A673 (cell line): ENCODE results near the gene PIM3.

Experiments used
- EZH2 ChIP-seq: fragments of 200-600 bp; sonication (generic); IDR thresholded peaks from 2 replicates; pipeline ENCODE4 v1.6.1; 2017; ENCODE audit warnings: borderline replicate concordance, low read depth, mild to moderate bottlenecking, mixed read lengths, antibody characterized with exemption, low read length; ENCODE audit not compliant: poor library complexity, severe bottlenecking
- TF ChIP-seq, protein P1 (sequence below): fragments of 300-800, 200-600 bp; sonication (generic); conservative IDR thresholded peaks from 2 replicates; pipeline ENCODE4 v1.5.1; 2017; ENCODE audit warnings: low read depth, mild to moderate bottlenecking, antibody characterized with exemption, low read length, moderate library complexity, mixed read lengths

DNA sequence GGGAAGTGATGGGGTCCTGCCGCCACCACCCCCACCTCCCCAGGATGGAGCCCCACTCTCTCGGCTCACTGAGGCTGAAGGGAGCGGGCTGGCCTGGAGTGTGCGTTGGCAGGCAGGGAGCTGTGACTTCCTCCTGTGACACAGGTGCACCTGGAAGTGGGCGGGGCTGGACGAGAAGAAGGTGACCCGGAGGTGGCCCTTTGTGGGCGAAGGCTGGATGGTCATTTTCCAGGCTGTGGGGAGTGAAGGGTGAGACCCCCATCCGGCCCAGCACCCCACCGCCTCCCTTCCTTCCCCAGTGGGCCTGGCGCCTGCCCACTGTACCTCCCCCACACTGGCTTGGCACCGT, 36.7 kb downstream of the PIM3 start:
- TF ChIP-seq EZH2, result no peak
- TF ChIP-seq, protein P1, sequence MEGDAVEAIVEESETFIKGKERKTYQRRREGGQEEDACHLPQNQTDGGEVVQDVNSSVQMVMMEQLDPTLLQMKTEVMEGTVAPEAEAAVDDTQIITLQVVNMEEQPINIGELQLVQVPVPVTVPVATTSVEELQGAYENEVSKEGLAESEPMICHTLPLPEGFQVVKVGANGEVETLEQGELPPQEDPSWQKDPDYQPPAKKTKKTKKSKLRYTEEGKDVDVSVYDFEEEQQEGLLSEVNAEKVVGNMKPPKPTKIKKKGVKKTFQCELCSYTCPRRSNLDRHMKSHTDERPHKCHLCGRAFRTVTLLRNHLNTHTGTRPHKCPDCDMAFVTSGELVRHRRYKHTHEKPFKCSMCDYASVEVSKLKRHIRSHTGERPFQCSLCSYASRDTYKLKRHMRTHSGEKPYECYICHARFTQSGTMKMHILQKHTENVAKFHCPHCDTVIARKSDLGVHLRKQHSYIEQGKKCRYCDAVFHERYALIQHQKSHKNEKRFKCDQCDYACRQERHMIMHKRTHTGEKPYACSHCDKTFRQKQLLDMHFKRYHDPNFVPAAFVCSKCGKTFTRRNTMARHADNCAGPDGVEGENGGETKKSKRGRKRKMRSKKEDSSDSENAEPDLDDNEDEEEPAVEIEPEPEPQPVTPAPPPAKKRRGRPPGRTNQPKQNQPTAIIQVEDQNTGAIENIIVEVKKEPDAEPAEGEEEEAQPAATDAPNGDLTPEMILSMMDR, result no peak
